SKM-1 (cell line): ENCODE results near the gene NPR2.

Experiments used
- DNase-seq: peaks from one replicate; lab custom pipeline; 2025; ENCODE audit not compliant: unreplicated experiment; lab: John Stamatoyannopoulos, UW

NPR2 gene

GRCh38 chr9:35829084-35829763 lies 37.8 kb downstream of the NPR2 start, which contains the start of gene TMEM8B:
Gene TMEM8B, plus strand, starts transcription at chr9:35829228. Its CDS starts 220 bp downstream, at chr9:35829448.
- peak; percentile 68 for DNase-seq

GRCh38 chr9:35829764-35830096 lies 38.3 kb downstream of the NPR2 start:
- no peak for DNase-seq

GRCh38 chr9:35831040-35831439 lies 39.6 kb downstream of the NPR2 start:
- DNase-seq: no peak

GRCh38 chr9:35832814-35833213 lies 41.4 kb downstream of the NPR2 start:
- no peak for DNase-seq

- DNase-seq: no peak
These were observed 43.1 kb downstream of the NPR2 start for GRCh38 chr9:35834260-35835215.

- DNase-seq: peak; percentile 14
These were observed 43.8 kb downstream of the NPR2 start for GRCh38 chr9:35835216-35835632.

GRCh38 chr9:35835766-35836165 lies 44.4 kb downstream of the NPR2 start:
- no peak for DNase-seq

GRCh38 chr9:35836595-35836994 lies 45.2 kb downstream of the NPR2 start:
- DNase-seq: no peak

- no peak for DNase-seq
These were observed 48.5 kb downstream of the NPR2 start for GRCh38 chr9:35839926-35840325.

GRCh38 chr9:35840881-35841644 lies 49.7 kb downstream of the NPR2 start:
- no peak for DNase-seq

- DNase-seq: no peak
These were observed 50.2 kb downstream of the NPR2 start for GRCh38 chr9:35841645-35841900.

GRCh38 chr9:35842020-35842745 lies 50.8 kb downstream of the NPR2 start:
- DNase-seq: no peak

GRCh38 chr9:35842795-35843194 lies 51.4 kb downstream of the NPR2 start:
- DNase-seq: no peak

GRCh38 chr9:35844628-35845270 lies 53.4 kb downstream of the NPR2 start:
- peak; percentile 96 for DNase-seq

- no peak for DNase-seq
These were observed 54.7 kb downstream of the NPR2 start for GRCh38 chr9:35845824-35846771.

- no peak for DNase-seq
These were observed 56.6 kb downstream of the NPR2 start for GRCh38 chr9:35847792-35848572.

- DNase-seq: no peak
These were observed 61.0 kb downstream of the NPR2 start for GRCh38 chr9:35852267-35852815.
